DND-41 (cell line): ENCODE measurements around the gene EPB41L4B.

Source experiments
- CTCF ChIP-seq: IDR thresholded peaks from 2 replicates; pipeline ENCODE4 v1.5.1; 2012; ENCODE audit warnings: borderline replicate concordance, low read length, moderate library complexity, mild to moderate bottlenecking; ENCODE audit not compliant: poor library complexity, severe bottlenecking; ENCODE audit errors: extremely low read depth
- EZH2 ChIP-seq: IDR thresholded peaks from 3 replicates; pipeline ENCODE4 v1.6.1; 2012; ENCODE audit warnings: borderline replicate concordance, low read depth, mild to moderate bottlenecking, moderate library complexity, low read length, inconsistent platforms; ENCODE audit not compliant: severe bottlenecking

DNA sequence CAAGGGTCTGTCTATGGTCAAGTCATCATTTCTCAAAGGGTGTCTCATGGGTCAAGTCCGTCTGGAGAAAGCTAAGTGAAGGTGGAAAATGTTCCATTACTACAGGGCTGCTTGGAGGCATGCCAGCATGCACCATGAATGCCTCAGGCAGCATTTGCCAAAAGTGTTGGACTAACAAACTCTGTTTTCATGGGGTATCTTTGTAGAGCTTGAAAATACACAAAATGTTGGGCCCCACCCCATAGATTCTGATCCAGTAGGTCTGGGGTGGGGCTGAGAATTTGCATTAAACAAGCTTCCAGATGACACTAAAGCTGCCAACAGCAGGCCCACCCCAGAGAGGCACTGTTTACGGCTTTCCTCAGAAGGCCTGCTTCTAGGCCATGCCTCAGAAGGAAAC lies 78.8 kb downstream of the EPB41L4B start:
- TF ChIP-seq CTCF (no peak), EZH2 (no peak)
